NCI-H82 (cell line): Measurements from ENCODE around the gene MEX3B.

Source experiments
- DNase-seq: peaks from one replicate; lab custom pipeline; 2025; lab: John Stamatoyannopoulos, UW

The MEX3B gene

GRCh38 chr15:82045892-82046665, at the start of gene MEX3B:
Gene MEX3B, minus strand, starts transcription at chr15:82046018. Its CDS starts 313 bp downstream, at chr15:82045705.
- peak; percentile 99 for DNase-seq

- no peak for DNase-seq
Observed at GRCh38 chr15:82093774-82094211, 48.0 kb upstream of the MEX3B start.

GRCh38 chr15:82093325-82093724, 47.5 kb upstream of the MEX3B start:
- peak; percentile 45 for DNase-seq

- DNase-seq: no peak
Observed at GRCh38 chr15:82091636-82092140, 45.9 kb upstream of the MEX3B start.

GRCh38 chr15:82086243-82086995, 40.6 kb upstream of the MEX3B start:
- no peak for DNase-seq

- peak; percentile 15 for DNase-seq
Observed at GRCh38 chr15:82081914-82082762, 36.3 kb upstream of the MEX3B start.

- DNase-seq: no peak
Observed at GRCh38 chr15:82080774-82081173, 35.0 kb upstream of the MEX3B start.

- DNase-seq: no peak
Observed at GRCh38 chr15:82079736-82080135, 33.9 kb upstream of the MEX3B start.

GRCh38 chr15:82074610-82075009, 28.8 kb upstream of the MEX3B start:
- no peak for DNase-seq

GRCh38 chr15:82072926-82073537, 27.2 kb upstream of the MEX3B start:
- DNase-seq: no peak

GRCh38 chr15:82066455-82066854, 20.6 kb upstream of the MEX3B start:
- no peak for DNase-seq

- DNase-seq: no peak
Observed at GRCh38 chr15:82064824-82065223, 19.0 kb upstream of the MEX3B start.

- DNase-seq: no peak
Observed at GRCh38 chr15:82062479-82063454, 16.9 kb upstream of the MEX3B start.

GRCh38 chr15:82060817-82061216, 15.0 kb upstream of the MEX3B start:
- no peak for DNase-seq

GRCh38 chr15:82058517-82059204, 12.8 kb upstream of the MEX3B start:
- DNase-seq: no peak

GRCh38 chr15:82058026-82058425, 12.2 kb upstream of the MEX3B start:
- DNase-seq: no peak

GRCh38 chr15:82056958-82057823, 11.4 kb upstream of the MEX3B start:
- DNase-seq: peak; percentile 7

- DNase-seq: no peak
Observed at GRCh38 chr15:82052751-82053150, 6.9 kb upstream of the MEX3B start.

- no peak for DNase-seq
Observed at GRCh38 chr15:82051664-82052063, 5.8 kb upstream of the MEX3B start.
